GM23248 (cell line): ENCODE results near the gene CENPE. TPM values are rescaled to one million over a fixed set of nuclear protein-coding genes. Genes with fewer than 3 reads are reported as not detected.

Source experiments
- DNase-seq: peaks from one replicate; pipeline ENCODE4 v3.0.0-alpha.2; 2015
- H2AFZ ChIP-seq: fragments of 200-600 bp; sonication (generic); 2 replicates; pipeline ENCODE4 v1.6.1; 2016; ENCODE audit warnings: antibody characterized with exemption
- H3F3A ChIP-seq: fragments of 200-600 bp; sonication (generic); 2 replicates; pipeline ENCODE4 v1.6.1; 2016; ENCODE audit warnings: mild to moderate bottlenecking, antibody characterized with exemption, mixed run types; ENCODE audit not compliant: insufficient read depth
- H3K27ac ChIP-seq: fragments of 200-600 bp; sonication (generic); 2 replicates; pipeline ENCODE4 v1.5.1; 2016; ENCODE audit warnings: mild to moderate bottlenecking
- H3K27me3 ChIP-seq: fragments of 200-600 bp; sonication (generic); replicated peaks from 2 replicates; pipeline ENCODE4 v1.6.1; 2016; ENCODE audit warnings: mild to moderate bottlenecking; ENCODE audit not compliant: insufficient read depth
- H3K36me3 ChIP-seq: fragments of 200-600 bp; sonication (generic); 2 replicates; pipeline ENCODE4 v1.6.1; 2016; ENCODE audit warnings: low read depth, mild to moderate bottlenecking
- H3K4me1 ChIP-seq: fragments of 200-600 bp; sonication (generic); 2 replicates; pipeline ENCODE4 v1.6.1; 2016; ENCODE audit warnings: mild to moderate bottlenecking; ENCODE audit not compliant: insufficient read depth
- H3K4me2 ChIP-seq: fragments of 200-600 bp; sonication (generic); one replicate; pipeline ENCODE4 v1.6.1; 2016; ENCODE audit warnings: mild to moderate bottlenecking; ENCODE audit not compliant: unreplicated experiment
- H3K4me3 ChIP-seq: fragments of 200-600 bp; sonication (generic); 2 replicates; pipeline ENCODE4 v1.5.1; 2016; ENCODE audit warnings: mild to moderate bottlenecking
- H3K79me2 ChIP-seq: fragments of 200-600 bp; sonication (generic); 2 replicates; pipeline ENCODE4 v1.6.1; 2016; ENCODE audit warnings: mild to moderate bottlenecking; ENCODE audit not compliant: insufficient read depth
- H3K9ac ChIP-seq: fragments of 200-600 bp; sonication (generic); 2 replicates; pipeline ENCODE4 v1.6.1; 2016; ENCODE audit warnings: mild to moderate bottlenecking
- H3K9me2 ChIP-seq: fragments of 200-600 bp; sonication (generic); 2 replicates; pipeline ENCODE4 v1.6.1; 2016; ENCODE audit warnings: mixed run types, mild to moderate bottlenecking, moderate library complexity; ENCODE audit not compliant: insufficient read depth
- H3K9me3 ChIP-seq: fragments of 200-600 bp; sonication (generic); one replicate; pipeline ENCODE4 v1.6.1; 2017; ENCODE audit warnings: low read depth
- H4K20me1 ChIP-seq: fragments of 200-600 bp; sonication (generic); 2 replicates; pipeline ENCODE4 v1.6.0; 2016; ENCODE audit not compliant: insufficient read depth
- EZH2 ChIP-seq: fragments of 200-600 bp; sonication (generic); IDR thresholded peaks from 2 replicates; pipeline ENCODE4 v1.6.1; 2018; ENCODE audit warnings: antibody characterized with exemption, mild to moderate bottlenecking; ENCODE audit not compliant: insufficient read depth, poor library complexity, severe bottlenecking
- EZH2phosphoT487 ChIP-seq: fragments of 200-600 bp; sonication (generic); IDR thresholded peaks from 2 replicates; pipeline ENCODE4 v1.6.1; 2018; ENCODE audit warnings: antibody characterized with exemption, moderate library complexity, mild to moderate bottlenecking, low read depth; ENCODE audit not compliant: insufficient read depth
- WGBS, 2 experiments: methylation state at CpG; one replicate each; pipeline ENCODE4 v1.1.6; 2015 to 2017; ENCODE audit warnings: low lambda C conversion rate in 2 of 2, low coverage in 1 of 2; ENCODE audit errors: missing lambda C conversion rate in 2 of 2; 5-methylcytosine and 5-hydroxymethylcytosine counted together
- in situ Hi-C: fragments of 300-500 bp; cut with MboI; formaldehyde crosslinking; loops from 2 replicates; pipeline ENCODE4 v1.15.0; 2020
- polyA plus RNA-seq: library from polyadenylated mRNA; unstranded; fragments of >200 nt; fragmentation: Nextera tagmentation; extraction: Ambion mirVana; gene quantifications from 2 replicates; pipeline ENCODE4 v1.2.1, GENCODE V29; 2016
- total RNA-seq: library from RNA; depleted of rRNA; stranded (reverse); fragments of >200 nt; shearing (Covaris generic); gene quantifications from 2 replicates; pipeline ENCODE4 v1.2.3, GENCODE V29; 2014

Gene CENPE
- total and polyA plus RNA-seq, 2 experiments from 2014 or later = 6.7 to 11.0 TPM

DNA sequence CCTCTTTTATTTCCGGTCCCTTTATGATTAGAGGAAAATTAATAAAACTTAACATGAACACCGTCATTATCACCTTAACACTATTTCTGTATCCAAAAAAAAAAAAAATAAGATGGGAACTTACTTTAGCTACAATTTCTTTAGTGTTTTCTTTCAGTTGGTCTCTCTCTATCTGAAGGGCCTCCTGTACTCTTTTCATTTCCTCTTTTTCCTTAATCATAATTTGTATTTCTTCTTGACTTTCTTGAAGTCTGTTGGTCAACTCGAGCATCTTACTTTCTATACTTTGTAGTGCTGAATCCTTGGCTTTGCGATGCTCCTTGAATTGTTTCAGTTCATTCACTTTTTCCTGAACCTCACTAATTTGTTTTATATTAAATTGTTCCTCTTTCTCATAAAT, 53.2 kb downstream of the CENPE start:
- no peaks in the 10 kb centered on the region for H4K20me1 ChIP-seq
- no peak for DNase-seq
- H3K9ac ChIP-seq = no peak overlapping the region
- no peak overlapping the region for H3K4me2 ChIP-seq
- no peak overlapping the region for H2AFZ ChIP-seq
- H3K4me1 ChIP-seq = no peaks in the 10 kb centered on the region
- H3K9me2 ChIP-seq = no peaks in the 10 kb centered on the region
- H3K4me3 ChIP-seq = no peak overlapping the region
- TF ChIP-seq EZH2phosphoT487 (no peak), EZH2 (no peak)
- H3F3A ChIP-seq = 0 out of 2 replicates have a peak, but pooled peaks cover 3% of the 10 kb centered on the region
- no peak overlapping the region for H3K27ac ChIP-seq
- H3K9me3 ChIP-seq = no peaks in the 10 kb centered on the region
- no peaks in the 10 kb centered on the region for H3K27me3 ChIP-seq
- in situ Hi-C loops = no loop called here
- 90 to 93% methylated on average over 4 of the region's 4 CpGs for WGBS, 2 experiments
- H3K79me2 ChIP-seq = no peaks in the 10 kb centered on the region
- peaks cover 7% of the 10 kb centered on the region; the same call in 1 of the 2 replicates for H3K36me3 ChIP-seq

DNA sequence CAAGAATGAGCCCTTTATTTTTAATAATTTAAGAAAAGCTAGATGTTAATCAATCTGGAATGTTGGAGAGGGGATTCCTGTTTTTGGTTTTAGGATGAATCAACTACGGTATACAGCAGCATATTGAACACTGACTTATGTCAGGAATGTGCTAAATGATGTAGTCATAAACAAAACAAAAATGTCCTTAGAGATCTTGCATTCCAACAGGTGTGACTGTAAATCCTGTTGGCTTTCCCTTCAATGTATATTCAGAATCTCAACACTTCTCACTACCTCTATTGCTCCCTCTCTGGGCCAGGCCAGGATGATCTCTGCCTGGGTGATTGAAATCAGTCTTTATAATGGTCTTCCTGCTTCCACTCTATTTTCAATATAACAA, 60.7 kb downstream of the CENPE start:
- H2AFZ ChIP-seq = no peak overlapping the region
- H3K4me2 ChIP-seq = no peak overlapping the region
- H3K4me1 ChIP-seq = peaks cover 13% of the 10 kb centered on the region
- no peak overlapping the region for H3K4me3 ChIP-seq
- H3K9me3 ChIP-seq = no peaks in the 10 kb centered on the region
- TF ChIP-seq EZH2phosphoT487 (no peak), EZH2 (no peak)
- no peak overlapping the region for H3K9ac ChIP-seq
- no peaks in the 10 kb centered on the region for H3K9me2 ChIP-seq
- H3K27me3 ChIP-seq = no peaks in the 10 kb centered on the region
- 5 to 6% methylated on average over 1 of the region's 1 CpG for WGBS, 2 experiments
- in situ Hi-C loops = no loop called here
- no peaks in the 10 kb centered on the region for H3K36me3 ChIP-seq
- H3K27ac ChIP-seq = no peak overlapping the region
- peaks cover 3% of the 10 kb centered on the region; the same call in 1 of the 2 replicates for H3F3A ChIP-seq
- H3K79me2 ChIP-seq = no peaks in the 10 kb centered on the region
- H4K20me1 ChIP-seq = no peaks in the 10 kb centered on the region
- peak; percentile 20 for DNase-seq

DNA sequence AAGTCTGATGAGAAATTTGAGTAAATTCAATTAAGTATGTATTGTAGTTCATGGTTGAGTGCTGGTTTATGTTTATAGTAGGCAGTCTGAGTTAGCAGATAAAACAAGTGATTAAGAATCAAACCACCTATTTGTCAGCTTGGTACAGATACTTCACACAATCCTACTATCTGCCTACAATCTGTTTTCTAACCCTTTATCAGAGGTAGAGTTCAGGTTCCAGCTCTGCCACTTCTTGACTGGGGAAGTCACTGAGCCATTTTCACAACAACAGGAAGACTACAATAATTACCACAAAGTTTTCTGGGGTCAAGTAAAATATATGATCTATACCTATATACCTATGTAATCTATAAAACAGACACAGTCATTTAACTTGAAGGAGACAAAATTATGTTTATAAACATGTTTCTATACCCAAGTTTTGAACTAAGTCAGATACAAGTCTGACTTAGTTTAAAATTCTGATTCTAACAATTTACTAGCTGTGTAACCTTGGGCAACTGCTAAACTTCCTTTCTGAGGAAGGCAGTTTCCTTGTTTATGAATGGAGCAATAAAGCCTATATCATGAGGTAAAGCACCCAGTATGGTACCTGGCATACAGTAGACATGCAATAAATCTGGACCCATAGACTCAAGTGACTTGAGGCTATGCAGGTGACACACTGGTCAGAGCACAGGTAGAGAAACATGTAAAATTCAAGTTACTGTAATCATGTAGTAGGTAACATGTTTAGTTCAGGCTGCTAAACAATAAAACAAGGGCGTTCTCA, 61.3 kb downstream of the CENPE start:
- Histone ChIP-seq H3K36me3 (no peaks in the 10 kb centered on the region), H2AFZ (no peak overlapping the region), H3K79me2 (no peaks in the 10 kb centered on the region), H3K27me3 (no peaks in the 10 kb centered on the region), H3K9me2 (no peaks in the 10 kb centered on the region), H3K4me2 (no peak overlapping the region), H3K27ac (no peak overlapping the region), H3K4me3 (no peak overlapping the region), H4K20me1 (no peaks in the 10 kb centered on the region), H3K9ac (no peak overlapping the region), H3K4me1 (peaks cover 13% of the 10 kb centered on the region), H3K9me3 (no peaks in the 10 kb centered on the region), H3F3A (peaks cover 3% of the 10 kb centered on the region; the same call in 1 of the 2 replicates)
- in situ Hi-C loops = no loop called here
- DNase-seq = no peak
- WGBS, 2 experiments = 84 to 88% methylated on average over 1 of the region's 1 CpG
- no peak for TF ChIP-seq EZH2phosphoT487

DNA sequence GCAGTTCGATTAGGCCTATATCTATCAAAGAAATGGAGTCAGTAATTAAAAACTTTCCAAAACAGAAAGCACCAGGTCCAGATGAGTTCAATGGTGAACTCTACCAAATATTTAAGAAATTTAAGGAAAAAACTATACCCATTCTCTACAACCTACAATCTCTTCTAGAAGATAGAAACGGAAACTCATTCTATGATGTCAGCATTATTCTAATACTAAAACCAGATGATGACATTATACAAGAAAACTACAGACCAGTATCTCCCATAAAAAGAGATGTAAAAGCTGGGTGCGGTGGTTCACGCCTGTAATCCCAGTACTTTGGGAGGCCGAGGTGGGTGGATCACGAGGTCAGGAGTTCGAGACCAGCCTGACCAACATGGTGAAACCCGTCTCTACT, 69.0 kb downstream of the CENPE start:
- Histone ChIP-seq H3K9me2 (no peaks in the 10 kb centered on the region), H2AFZ (no peak overlapping the region), H3K36me3 (peaks cover 11% of the 10 kb centered on the region; the same call in 1 of the 2 replicates), H3K4me1 (no peaks in the 10 kb centered on the region), H3K4me2 (no peak overlapping the region), H3K27me3 (no peaks in the 10 kb centered on the region), H3F3A (no peaks in the 10 kb centered on the region), H4K20me1 (no peaks in the 10 kb centered on the region), H3K79me2 (no peaks in the 10 kb centered on the region), H3K9me3 (peaks cover 5% of the 10 kb centered on the region), H3K27ac (no peak overlapping the region), H3K9ac (no peak overlapping the region), H3K4me3 (no peak overlapping the region)
- TF ChIP-seq EZH2 = no peak
- TF ChIP-seq EZH2phosphoT487 = no peak
- 97 to 98% methylated on average over 8 of the region's 8 CpGs for WGBS, 2 experiments
- in situ Hi-C loops = no loop called here
- DNase-seq = no peak

DNA sequence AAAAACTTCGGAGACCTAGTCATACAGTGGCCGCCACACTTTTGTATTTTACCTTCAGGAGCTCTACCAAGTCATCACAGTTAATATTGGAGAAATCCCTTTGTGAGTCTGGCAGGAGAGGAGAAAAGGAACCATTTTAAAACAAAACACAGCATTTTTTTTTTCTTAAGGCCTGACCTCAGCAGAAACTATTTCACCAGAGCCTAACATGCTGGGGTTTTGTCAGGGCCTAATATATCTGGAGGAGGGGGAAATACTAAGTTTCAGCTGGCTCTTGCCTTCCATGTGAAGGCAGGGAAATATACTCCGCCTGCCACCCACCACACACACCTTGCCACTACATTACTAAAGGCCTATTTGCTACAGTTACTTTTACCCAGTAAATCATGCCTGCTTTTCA, 72.0 kb downstream of the CENPE start:
- no peaks in the 10 kb centered on the region for H3K79me2 ChIP-seq
- no peak overlapping the region for H3K4me2 ChIP-seq
- no peak overlapping the region for H2AFZ ChIP-seq
- H3F3A ChIP-seq = no peaks in the 10 kb centered on the region
- peaks cover 11% of the 10 kb centered on the region for H3K36me3 ChIP-seq
- no peaks in the 10 kb centered on the region for H4K20me1 ChIP-seq
- no peaks in the 10 kb centered on the region for H3K27me3 ChIP-seq
- no peak overlapping the region for H3K4me3 ChIP-seq
- DNase-seq = no peak
- in situ Hi-C loops = no loop called here
- no peaks in the 10 kb centered on the region for H3K9me2 ChIP-seq
- no peak overlapping the region for H3K27ac ChIP-seq
- no peak for TF ChIP-seq EZH2phosphoT487
- TF ChIP-seq EZH2 = no peak
- peaks cover 5% of the 10 kb centered on the region for H3K9me3 ChIP-seq
- H3K9ac ChIP-seq = no peak overlapping the region
- WGBS, 2 experiments = 100% methylated on average over 3 of the region's 3 CpGs
- no peaks in the 10 kb centered on the region for H3K4me1 ChIP-seq
